EL (cell line): Measurements from ENCODE around the gene ZNF683.

Experiments used
- DNase-seq: peaks from one replicate; pipeline ENCODE4 v3.0.0-alpha.2; 2016

The ZNF683 gene

DNA sequence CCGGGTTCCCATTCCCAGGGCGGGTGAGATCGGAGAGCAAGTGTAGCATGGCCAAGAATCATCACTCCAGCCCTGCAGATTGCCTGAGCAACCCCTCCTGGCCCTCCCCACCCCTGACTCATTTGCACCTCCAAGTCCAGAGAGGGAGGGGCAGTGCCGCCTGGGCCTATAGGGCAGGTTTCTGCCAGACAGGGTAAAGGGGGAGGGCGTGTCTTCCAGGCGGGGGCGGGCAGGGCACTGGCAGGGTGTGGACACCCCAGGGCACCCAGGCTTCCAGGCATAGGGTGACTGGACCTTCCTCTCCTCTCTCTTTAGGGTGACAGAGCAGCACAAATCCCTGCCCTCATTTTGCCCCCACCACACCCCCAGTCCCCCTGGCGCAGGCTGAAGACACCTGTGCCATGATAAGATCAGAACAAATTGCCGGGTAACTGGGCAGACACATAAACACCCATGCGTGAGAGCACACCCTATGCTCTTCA, 15.4 kb downstream of the ZNF683 start:
- no peak for DNase-seq

DNA sequence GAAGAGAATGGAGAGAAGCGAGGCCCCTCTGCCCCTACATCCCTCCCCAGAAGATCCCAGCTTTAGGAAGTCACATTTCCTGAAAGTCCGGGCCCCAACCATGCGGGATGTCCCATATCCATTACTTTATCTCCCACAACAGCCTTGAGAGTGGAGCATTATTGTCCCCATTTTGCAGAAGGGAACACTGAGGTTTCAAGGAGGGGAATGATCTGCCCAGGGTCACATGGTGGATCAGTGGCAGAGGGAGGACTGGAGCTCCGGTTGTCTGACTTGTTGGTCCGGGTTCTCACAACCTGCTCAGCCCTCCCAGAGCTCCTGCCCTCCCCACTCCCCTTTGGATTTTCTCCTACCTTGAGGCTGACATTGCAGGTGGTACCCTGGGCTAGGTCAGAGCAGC, 16.4 kb downstream of the ZNF683 start:
- no peak for DNase-seq

DNA sequence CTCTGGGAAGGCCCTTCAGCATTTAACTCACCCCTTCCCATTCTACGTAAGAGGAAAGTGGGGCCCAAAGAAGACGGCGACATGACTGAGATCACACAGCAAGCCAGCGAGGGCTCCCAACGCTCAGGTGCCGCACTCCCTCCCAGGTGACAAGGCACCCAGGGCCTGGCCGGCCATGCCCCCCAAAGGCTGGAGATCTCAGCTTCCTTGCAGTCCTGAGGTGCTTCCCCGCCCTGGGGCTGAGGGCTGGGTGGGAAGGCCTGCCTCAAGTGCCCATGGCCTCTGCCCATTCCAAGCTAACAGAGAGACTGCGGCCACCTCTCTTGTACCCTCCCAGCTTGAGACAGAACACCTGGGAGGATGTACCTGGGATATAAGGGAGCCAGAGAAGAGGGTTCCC, 17.6 kb downstream of the ZNF683 start:
- DNase-seq: no peak

DNA sequence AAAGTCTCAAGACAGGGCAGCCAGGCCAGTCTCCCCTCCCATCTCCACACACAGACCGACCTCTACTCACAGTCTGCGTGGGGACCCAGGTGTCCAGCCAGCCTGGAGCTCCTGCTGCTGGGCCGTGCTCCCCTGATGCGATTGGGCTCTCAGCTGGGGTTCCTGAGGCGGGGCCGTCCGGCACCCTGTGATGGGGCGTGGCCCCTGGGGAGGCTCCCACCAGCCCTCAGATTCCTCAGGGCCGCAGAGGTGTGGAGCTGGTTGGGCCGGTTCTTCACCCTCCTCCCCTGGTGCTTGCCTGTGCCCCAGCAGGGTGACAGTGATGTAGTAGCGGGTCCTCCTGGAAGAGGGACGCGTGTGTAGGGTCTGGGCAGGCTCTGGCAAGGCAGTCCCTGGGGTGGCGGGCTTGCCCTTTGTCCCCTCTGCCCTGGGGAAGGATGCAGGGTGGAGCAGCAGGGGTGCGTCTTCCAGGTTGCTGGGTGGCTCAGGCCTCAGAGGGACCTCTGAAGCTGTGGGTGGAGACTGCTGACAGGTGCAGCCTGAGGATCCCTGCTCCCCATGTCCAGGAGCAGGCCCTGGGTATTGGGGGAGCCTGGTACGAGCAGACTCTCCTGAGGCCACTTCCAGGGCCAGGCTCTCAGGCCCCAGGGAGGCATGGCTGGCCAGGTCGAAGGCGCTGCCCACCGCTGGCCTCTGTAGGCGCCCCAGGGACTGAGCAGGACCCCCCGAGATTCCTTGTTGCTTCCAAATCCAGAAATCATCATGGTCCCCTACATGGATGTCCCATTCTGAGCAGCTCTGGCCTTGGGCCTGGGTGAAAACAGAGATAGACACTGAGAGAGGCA, 18.4 kb downstream of the ZNF683 start, which contains the start of gene CRYBG2:
Gene CRYBG2, minus strand, starts transcription at position 155 of the 845 bp plus-strand sequence. CDS start 7,473 bp downstream, outside the sequence.
- DNase-seq: no peak

DNA sequence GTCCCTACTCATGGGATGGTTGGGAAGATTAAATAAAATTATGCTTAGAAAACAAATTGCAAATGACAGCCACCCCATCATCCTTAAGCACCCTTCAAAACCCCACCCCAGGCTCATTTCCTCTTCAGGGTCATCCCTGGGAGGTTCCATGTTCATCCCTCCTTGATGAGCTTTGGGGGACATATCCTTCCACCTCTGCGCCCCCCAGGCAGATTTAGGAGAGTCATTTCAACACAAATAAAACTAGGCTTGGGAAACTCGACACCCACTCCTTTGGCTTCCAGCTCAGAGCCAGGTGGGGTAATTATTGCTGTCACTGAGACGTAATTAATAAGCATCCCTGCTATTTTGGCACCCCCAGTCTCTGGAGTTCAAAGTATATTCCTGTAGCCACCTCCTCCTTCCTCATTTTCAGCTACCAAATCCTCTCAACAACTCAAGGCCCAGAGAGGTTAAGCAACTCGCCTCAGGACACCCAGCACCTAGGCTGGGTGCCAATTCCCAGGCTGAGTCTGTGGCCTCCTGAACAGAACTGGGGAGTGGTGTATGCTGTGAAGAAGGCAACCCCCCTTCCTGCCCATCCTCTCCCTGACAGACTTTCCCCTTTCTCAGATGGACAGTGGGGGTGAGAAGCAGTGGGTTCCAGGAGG, 19.2 kb downstream of the ZNF683 start:
- no peak for DNase-seq

DNA sequence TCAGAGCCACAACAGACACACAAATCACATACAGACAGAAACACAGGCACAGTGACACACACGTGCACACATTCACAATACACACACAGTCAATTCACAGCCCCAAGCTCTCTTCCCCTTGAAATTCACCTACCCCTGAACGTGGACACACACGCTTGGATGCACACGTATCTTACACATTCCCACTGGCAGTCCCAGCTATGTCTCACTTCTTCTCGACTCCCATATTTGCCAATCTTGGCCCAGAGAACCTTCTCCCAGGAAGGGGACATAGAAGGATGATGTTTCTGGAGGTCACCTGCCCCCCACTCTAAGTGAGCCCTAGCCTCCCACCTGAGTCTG, 20.2 kb downstream of the ZNF683 start:
- DNase-seq: no peak

DNA sequence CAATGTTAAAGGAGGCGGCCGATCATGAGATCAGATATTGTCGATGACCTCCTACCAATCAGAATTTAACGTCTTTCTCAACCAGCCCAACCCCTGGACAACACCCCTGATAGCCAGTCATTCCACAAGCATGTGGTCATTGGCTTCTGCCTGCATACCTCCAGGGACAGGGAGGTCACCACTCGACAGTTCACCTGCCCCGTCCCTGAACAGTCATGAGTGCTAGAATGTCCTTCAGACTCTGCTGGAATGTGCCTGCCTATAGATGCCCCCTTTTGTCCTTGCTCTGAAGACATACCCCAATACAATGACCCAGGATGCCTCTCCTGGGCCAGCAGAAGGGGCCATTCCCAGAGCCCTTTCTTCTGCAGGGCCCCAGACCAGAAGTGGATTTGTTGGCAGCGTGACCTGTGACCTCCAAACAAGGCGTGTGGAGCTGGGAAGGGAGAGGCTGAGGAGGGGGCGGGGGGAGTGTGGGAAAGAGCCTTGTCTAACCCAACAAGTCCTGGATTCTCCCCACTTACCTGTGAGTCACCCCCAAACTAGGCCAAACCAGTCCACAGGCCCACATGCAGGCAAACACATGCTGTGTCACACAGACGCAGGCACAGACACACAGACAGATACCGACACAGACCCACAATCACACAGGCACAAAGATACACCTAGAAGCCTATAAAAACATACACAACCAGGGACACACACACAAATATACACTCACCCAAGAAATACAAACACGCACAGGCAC, 20.8 kb downstream of the ZNF683 start:
- DNase-seq: peak; percentile 79

DNA sequence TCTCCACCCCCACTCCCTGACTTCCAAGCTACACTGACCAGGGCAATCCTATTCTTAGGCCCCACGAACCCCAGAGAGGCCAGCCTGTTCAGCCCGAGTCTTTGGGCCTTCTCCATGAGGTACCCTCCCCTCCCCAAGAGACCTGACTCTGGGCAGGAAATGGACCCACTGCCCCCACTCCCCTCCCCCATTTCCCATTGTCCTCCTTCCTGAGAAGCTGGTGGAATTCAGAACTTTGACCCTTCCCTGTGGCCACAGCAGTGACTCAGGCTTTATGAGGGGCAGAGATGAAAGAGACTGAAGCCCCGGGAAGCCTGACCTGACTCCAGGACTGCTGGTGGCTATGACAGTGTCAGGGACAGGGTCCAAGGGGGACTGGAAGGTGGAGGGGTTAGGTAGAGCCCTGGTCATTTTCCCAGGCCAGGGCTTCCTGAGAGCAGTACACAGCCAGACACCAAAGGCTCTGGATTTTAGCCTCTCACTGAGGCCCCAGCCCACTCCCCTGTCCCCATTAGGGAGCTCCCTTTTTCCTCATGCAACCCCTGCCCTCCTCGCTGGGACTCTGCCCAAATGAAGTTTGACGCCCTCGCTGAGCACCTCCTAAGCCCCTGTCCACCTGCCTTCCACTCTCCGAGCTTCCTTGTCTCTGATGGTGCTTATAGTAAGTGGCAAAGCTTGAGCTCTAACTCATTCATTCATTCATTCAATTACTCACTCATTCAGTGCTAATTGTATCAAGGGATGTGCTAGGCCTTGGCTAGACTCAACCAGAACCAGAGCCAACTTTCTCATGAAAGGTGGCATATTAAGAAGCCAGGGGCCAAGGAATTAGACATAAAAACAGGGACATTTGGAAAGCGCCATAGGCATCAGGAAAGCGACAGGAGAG, 21.6 kb downstream of the ZNF683 start:
- DNase-seq: peak; percentile 84

DNA sequence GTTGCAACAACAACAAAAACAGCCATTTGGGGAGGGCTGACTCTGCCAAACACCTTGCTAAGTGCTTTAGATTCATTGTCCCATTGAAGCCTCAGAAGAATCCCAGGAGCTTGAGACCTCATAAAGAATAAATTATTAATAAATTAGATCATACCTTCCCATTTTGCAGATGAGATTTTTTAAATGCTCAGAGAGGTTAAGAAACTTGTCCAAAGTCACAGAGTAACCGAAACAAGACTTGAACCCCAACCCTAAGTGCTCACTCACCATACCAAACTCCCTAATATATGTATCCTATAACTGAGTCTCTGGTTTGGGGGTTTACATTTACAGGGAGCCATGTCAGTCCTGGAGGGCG, 22.2 kb downstream of the ZNF683 start:
- no peak for DNase-seq

DNA sequence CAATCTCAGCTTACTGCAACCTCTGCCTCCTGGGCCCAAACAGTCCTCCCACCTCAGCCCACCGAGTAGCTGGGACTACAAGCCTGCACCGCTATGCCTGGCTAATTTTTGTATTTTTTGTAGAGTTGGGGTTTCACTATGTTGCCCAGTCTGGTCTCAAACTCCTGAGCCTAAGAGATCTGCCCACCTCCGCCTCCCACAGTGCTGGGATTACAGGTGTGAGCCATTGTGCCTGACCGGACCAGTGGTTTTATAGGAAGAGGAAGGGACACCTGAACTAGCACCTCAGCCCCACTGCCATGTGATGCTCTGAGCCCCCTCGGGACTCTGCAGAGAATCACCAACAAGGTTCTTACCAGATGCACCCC, 22.7 kb downstream of the ZNF683 start:
- no peak for DNase-seq

DNA sequence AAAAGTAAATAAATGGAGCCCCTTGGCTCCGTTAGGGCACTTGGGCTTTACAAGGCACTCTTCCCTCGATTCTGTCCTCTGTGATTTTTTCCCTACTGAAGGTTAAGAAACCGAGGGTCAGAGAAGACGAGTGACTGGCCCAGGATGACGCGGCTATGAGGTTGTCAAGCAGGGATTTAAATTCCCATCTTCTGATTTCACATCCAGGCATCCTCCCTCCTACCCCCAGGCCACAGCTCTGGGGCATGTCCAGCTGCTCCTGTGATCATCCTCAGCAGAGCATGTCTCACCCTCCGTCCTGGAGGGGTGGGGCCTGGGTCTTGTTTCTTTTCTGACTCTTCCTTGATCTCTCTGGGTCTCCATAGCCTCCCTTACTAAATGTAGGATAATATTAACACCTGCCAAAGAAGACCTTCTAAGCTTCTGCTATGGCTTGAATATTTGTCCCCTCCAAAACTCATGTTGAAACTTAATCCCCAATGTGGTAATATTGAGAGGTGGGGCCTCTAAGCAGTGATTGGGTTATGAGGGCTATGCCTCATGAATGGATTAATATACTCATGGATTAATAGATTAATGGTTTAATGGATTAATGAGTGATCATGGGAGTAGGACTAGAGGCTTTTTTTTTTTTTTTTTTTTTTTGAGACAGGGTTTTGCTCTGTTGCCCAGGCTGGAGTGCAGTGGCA, 23.2 kb downstream of the ZNF683 start:
- DNase-seq: peak; percentile 98

DNA sequence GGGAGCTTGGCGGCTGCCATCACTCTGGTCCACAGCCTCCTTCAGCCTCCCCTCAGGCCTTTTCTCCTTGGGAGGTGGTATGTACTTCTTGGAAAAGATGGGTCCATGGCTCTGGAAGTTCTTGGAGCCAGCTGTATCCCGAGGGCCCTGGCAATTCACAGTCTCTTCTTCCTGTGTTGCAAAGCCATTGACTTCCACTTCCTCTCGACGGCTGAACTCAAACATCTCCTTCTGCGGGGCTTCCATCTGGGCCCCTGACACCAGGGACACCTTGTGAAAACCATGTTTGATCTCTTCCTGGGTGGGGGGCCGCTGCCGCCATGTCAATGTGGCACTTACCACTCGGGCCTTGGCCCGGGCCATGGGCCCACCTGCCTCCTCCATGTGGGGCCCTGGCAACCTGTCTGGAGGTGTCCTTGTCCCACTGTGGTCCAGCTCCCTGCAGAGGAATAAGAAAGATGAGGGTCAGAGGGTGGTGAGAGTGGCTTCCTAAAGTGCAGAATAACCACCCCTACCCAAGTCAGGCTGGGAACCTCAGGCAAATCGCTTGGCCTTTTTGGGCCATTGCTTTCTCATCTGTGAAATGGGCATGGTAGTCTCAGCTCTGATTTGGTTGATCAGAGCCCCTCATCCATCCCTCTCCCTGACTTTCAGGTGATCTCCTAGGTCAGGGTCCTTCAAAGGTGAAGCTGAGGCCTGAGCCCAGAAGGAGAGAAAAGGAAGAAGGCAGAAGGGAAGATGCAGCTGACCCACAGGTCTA, 26.1 kb downstream of the ZNF683 start:
- DNase-seq: no peak

DNA sequence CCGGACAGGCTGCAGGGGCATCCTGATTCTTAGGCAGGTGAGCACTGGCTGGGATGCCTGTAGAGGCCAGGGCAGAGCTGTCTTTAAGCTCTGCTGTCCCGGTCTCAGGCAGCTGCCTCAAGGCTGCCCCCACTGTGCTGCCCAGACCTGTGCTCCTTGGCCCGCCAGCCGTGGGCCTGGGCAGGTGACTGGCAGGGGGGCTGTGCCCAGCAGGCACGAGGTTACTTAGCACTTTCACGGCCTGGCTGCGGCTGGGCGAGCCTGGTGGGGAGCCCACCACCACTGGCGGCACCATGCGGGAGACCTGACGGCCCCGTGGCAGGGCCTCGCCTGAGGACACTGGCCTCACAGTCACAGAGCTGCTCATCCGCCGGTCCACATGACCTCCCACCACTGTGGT, 26.8 kb downstream of the ZNF683 start:
- no peak for DNase-seq

DNA sequence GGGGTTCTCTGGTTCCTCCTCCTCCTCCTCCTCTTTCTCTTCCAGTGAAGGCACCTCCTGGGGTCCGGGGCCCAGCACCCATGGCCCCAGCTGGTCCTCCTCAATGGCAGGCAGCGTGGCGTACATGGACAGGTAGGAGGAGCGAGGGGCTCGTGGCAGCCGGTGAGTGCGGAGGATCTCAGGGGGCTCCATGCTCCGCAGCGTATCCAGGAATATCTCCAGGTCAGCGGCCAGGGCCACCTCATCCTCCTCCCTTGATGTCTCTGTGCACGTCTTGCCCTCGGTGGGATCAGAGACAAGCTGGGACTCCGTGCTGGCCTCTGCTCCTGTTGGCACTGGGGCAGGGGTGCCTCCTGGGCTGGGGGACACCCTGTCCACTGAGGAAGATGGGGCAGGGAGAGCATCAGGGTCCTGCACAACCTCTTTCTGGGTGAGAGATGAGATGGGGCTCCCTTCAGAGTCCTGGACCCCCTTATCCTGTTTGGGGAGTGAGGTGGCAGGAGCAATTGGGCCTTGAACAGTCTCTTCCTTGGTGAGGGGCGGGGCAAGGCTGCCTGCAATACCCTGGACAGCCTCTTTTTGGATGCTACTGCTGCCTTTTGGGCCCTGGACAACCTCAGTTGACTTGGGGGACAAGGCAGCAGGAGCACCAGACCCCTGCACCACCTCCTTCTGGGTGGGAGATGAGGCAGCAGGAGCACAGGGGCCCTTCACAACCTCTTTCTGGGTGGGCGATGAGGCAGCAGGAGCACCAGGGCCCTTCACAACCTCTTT, 28.2 kb downstream of the ZNF683 start:
- no peak for DNase-seq

DNA sequence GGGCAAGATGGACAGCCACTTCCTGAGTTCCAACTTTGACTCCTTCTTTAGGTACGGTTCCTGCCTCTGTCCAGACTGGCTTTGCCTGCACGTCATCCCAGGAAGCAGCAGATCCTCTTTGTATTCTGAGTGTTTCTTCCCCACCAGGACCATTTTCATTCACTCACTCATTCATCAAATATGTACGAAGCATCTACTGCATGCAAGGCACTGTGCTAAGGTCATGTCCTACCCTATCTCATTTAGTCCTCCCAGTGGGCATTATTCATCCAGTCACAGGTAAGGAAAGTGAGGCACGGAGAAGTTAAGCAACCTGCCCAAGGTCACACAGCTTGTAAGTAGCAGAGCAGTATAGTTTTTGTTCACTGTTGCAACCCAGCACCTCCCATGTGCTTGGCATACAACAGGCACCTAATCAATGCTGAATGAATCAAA, 32.5 kb downstream of the ZNF683 start:
- no peak for DNase-seq

DNA sequence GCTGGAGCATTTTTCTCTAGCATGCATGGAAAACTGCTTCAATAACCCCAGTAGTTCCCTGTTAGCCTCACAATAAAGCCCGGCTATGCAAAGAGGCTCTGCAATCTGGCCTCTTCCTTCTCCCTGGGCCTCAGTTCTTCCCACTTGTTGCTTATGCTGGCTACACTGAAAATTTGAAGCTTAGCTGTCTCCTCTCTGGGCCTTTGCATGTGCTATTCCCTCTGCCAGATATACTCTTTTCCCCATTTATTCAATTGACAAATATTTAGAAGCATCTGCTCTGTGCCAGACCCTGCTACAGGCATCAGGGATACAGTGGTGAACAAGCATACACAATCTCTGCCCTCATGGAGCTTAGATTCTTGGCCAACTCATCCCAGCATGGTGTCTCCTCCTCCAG, 33.9 kb downstream of the ZNF683 start:
- no peak for DNase-seq

DNA sequence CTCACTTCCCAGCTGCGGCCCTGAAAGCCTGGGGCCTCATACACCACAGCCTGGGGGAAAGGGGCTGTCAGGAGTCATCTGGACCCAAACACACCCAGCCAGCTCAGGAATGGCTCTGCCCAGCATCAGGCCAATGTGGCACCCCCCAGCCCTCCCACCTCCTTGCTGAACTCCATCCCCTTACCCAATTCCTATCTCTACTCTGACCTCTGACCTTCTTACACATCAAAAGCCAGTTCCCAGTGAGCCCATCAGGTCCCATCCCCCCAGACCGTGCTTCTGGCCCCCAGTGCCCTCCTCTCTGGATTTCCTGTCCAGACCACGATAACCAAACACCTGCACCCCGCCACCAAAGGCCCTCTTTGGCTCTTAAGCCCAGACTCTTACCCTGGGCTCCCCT, 34.9 kb downstream of the ZNF683 start:
- no peak for DNase-seq

DNA sequence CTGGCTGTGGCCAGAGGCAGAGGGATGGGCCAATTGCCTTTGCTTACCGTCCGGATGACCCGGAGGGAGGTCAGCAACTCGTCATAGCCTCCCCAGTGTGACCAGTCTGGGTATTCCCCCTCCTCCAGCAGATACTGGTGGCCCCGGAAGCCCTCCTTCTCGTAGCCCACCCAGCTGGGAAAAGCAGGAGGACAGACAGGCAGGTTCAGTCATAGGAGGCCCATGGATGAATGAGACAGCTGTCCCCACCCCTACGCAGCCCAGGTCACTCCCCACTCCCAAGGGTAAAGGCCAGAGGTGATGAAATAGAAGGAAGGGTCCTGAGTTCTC, 35.4 kb downstream of the ZNF683 start:
- no peak for DNase-seq

DNA sequence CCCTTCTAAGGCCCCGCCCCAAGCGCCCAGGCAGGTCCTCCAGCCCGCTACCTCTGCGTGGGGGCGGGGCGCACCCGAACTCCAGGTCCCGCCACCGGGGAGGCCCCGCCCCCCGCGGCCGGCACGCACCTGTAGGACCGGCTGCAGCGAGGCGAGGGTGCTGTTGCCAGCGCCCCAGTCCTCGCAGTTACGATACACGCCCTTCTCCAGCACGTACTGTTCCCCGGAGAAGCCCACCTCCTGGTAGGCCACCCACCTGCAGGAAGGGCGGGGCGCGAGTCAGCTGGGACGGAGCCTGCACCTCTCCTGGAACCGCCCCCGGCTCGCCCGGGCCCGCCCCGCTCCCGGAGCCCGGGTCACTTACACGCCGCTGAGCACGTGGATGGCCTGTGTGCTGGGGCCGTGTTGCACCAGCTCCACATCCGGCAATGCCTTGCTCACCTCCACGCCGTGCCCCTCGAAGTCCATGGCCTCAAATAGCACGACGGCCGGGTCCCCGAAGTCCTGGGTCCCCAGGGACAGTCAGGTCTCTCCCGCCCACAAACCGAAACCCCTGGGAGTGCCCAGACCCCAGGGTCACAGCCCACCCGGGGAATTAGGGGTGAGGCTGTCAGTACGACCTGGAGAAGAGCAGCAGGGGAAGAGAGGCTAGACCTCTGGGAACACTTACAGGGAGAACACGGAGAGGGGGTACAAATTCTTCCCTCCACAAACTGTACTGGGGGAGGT, 35.9 kb downstream of the ZNF683 start:
- peak; percentile 66 for DNase-seq
